T1000 (cell line): ENCODE measurements around the gene LMLN.
"Not testable (repeated sequence)": the region's sequence is repeated elsewhere in the genome, so short reads cannot be mapped to it uniquely, and the experiment has no call there.

ENCODE experiments used
- DNase-seq: peaks from one replicate; lab custom pipeline; 2025; ENCODE audit warnings: mixed read lengths; lab: John Stamatoyannopoulos, UW

Gene LMLN

GRCh38 chr3:198079771-198080520 lies 119.9 kb downstream of the LMLN start:
- no peak for DNase-seq

GRCh38 chr3:198080521-198081384 lies 120.7 kb downstream of the LMLN start:
- DNase-seq, result peak; percentile 76

DNA sequence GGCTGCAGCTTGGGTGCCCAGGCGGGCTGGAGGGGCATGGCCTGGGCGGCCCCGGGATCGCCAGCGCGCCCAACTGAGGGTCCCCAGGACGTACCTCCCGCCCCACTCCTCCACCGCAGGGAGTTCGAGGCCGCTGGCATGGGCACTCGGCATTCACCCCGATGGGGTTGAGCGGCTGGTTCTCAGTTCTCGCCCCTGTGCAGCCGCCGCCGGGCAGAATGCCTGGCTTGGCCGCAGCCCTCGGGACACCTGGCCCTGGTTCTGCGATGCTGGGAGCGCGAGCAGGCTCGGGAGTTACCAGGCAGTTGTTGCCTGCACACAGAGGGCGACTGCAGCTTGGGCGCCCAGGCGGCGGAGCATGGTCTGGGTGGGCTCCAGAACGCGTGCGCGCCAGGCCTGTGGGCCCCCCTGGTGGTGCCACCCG lies 121.4 kb downstream of the LMLN start:
- no peak for DNase-seq

DNA sequence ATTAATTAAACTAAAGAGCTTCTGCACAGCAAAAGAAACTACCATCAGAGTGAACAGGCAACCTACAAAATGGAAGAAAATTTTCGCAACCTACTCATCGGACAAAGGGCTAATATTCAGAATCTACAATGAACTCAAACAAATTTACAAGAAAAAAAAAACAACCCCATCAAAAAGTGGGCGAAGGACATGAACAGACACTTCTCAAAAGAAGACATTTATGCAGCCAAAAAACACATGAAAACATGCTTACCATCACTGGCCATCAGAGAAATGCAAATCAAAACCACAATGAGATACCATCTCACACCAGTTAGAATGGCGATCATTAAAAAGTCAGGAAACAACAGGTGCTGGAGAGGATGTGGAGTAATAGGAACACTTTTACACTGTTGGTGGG lies 122.2 kb downstream of the LMLN start:
- DNase-seq, result not testable (repeated sequence)

DNA sequence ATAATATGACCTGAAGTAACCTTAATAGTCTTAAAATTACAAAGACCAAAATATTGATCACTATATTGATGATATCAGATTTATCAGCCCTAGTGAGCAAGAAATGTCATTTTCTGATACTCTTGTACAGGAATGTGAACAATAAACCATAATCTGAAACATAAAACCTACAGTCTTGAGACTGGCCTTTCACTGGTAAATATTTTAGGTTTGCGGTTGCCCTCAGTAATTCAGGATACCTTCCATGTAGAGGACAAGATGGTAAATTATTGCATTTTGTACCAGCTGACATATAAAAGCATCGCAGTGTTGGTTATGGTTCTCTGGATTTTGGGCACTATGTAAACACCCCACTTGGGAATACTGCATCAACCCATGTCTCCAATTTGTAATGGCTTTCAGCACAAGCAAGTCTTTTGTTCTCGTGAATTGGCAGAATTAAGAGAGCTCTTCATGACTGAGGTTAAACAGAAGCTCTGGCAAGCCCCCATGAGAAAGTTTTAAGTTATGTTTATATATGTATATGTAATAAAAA lies 128.5 kb downstream of the LMLN start:
- no peak for DNase-seq

DNA sequence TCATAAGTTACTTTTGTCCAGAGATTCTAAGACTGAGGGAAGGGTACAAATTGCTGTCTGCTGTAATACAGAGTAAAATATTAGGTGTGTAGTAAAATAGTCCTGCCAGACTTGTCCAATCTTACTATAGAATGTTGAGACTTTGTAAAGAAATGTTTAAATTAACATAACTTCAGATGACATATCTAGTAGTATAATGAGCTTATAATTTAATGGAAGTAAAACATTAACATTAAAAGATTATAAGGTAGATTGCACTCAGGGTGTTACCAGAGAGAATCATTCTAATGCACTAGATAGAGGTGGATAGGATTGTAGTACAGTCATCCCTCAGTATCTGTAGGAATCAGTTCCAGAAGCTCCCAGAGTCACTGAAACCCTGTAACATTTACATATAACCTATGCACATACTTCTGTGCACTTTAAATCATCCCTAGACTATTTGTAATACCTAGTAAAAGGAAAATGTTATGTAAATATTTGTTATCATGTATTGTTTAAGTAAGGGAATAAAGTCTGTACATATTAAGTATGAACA lies 130.8 kb downstream of the LMLN start:
- DNase-seq, result no peak

- no peak for DNase-seq
Observed at GRCh38 chr3:198092276-198092675, 132.3 kb downstream of the LMLN start.

DNA sequence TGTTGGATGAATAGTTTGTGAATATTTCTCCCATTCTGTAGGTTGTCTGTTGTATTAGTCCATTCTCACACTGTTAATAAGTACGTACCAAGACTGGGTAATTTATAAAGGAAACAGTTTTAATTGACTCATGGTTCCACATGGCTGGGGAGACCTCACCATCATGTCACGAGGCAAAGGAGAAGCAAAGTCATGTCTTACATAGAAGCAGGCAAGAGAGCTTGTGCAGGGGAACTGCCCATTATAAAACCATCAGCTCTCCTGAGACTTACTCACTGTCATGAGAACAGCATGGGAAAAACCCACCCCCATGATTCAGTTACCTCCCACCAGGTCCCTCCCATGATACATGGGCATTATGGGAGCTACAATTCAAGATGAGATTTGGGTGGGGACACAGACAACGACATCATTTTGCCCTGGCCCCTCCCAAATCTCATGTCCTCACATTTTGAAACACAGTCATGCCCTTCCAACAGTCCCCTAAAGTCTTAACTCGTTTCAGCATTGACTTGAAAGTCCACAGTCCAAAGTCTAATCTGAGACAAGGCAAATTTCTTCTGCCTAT lies 133.2 kb downstream of the LMLN start:
- no peak for DNase-seq
